Testis (tissue), 2 donors: Measurements from ENCODE around the gene BACH2.

Source experiments
- POLR2A ChIP-seq: fragments of 450-650 bp; IDR thresholded peaks from one replicate; pipeline ENCODE4 v1.6.1; 2017; ENCODE audit warnings: antibody characterized with exemption, mild to moderate bottlenecking, moderate library complexity
- TF ChIP-seq, protein P1 (sequence below), 3 experiments: fragments of 450-650 bp in 2 of 3; fragments of 200-600 bp in 1 of 3; sonication (generic) in 1 of 3; IDR thresholded peaks; one replicate each; pipeline ENCODE4 v1.5.1; 2016 to 2019; ENCODE audit warnings: antibody characterized with exemption in 3 of 3, mild to moderate bottlenecking in 2 of 3, moderate library complexity in 1 of 3

DNA sequence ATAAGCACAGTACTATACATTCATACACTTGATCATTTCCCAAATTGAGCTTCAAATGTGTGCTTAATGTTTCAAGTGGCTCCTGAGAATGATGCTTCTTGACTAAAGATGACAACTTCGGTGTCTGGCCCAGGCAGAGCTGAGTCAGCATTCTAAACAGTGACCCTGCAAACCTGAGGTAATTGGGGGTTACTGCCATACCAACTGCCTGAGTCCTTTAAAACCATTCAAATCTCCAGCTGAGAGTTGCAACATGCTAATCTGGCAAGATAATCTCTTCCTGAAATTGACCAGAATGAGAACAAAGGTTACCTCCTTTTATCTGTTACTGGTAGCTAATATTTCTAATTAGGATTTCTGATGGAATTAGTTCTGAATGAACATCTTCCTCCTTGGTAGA lies 8.2 kb downstream of the BACH2 start:
- TF ChIP-seq, protein P1, sequence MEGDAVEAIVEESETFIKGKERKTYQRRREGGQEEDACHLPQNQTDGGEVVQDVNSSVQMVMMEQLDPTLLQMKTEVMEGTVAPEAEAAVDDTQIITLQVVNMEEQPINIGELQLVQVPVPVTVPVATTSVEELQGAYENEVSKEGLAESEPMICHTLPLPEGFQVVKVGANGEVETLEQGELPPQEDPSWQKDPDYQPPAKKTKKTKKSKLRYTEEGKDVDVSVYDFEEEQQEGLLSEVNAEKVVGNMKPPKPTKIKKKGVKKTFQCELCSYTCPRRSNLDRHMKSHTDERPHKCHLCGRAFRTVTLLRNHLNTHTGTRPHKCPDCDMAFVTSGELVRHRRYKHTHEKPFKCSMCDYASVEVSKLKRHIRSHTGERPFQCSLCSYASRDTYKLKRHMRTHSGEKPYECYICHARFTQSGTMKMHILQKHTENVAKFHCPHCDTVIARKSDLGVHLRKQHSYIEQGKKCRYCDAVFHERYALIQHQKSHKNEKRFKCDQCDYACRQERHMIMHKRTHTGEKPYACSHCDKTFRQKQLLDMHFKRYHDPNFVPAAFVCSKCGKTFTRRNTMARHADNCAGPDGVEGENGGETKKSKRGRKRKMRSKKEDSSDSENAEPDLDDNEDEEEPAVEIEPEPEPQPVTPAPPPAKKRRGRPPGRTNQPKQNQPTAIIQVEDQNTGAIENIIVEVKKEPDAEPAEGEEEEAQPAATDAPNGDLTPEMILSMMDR (IDR thresholded peaks at IDR 0.05), result no peak
- TF ChIP-seq POLR2A, result no peak
